Measurements from ENCODE around the gene RAB11FIP4.

Gene RAB11FIP4

DNA sequence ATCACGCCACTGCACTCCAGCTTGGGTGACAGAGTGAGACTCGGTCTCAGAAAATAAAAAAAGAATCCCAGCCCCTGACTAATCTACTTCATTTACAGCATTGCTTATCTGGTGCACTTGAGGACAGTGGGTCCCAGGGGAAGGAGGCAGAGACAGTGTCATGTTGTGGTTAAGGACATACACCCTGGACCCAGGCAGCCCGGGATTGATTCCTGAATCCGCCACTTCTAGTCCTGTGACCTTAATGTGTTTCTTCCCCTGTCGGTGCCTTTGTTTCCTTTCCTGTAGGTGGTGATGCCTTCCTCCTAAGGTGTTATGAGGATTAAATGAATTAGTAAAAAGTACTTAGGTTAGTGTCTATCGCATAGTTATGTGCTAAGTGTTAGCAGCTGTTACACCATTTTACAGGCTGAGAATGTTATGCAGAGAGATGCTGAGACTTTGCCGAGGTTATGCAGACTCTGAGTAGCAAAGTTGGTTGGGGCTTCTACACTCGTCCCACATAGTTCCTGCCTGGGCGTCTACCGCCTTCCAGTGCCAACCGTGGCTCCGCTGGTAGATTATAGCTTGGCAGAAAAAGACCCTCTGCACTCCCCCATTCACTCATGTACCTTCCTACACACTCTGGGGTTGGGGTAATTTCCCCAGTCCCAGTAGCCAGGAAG is 74.8 kb downstream of the RAB11FIP4 start:
- TF ChIP-seq, protein P1, sequence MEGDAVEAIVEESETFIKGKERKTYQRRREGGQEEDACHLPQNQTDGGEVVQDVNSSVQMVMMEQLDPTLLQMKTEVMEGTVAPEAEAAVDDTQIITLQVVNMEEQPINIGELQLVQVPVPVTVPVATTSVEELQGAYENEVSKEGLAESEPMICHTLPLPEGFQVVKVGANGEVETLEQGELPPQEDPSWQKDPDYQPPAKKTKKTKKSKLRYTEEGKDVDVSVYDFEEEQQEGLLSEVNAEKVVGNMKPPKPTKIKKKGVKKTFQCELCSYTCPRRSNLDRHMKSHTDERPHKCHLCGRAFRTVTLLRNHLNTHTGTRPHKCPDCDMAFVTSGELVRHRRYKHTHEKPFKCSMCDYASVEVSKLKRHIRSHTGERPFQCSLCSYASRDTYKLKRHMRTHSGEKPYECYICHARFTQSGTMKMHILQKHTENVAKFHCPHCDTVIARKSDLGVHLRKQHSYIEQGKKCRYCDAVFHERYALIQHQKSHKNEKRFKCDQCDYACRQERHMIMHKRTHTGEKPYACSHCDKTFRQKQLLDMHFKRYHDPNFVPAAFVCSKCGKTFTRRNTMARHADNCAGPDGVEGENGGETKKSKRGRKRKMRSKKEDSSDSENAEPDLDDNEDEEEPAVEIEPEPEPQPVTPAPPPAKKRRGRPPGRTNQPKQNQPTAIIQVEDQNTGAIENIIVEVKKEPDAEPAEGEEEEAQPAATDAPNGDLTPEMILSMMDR (IDR thresholded peaks at IDR 0.05; ENCODE audit: insufficient read depth, missing control alignments): no peak
- no peak for DNase-seq (ENCODE audit: insufficient read length, low spot score)
- FAIRE-seq: peak; percentile 61

DNA sequence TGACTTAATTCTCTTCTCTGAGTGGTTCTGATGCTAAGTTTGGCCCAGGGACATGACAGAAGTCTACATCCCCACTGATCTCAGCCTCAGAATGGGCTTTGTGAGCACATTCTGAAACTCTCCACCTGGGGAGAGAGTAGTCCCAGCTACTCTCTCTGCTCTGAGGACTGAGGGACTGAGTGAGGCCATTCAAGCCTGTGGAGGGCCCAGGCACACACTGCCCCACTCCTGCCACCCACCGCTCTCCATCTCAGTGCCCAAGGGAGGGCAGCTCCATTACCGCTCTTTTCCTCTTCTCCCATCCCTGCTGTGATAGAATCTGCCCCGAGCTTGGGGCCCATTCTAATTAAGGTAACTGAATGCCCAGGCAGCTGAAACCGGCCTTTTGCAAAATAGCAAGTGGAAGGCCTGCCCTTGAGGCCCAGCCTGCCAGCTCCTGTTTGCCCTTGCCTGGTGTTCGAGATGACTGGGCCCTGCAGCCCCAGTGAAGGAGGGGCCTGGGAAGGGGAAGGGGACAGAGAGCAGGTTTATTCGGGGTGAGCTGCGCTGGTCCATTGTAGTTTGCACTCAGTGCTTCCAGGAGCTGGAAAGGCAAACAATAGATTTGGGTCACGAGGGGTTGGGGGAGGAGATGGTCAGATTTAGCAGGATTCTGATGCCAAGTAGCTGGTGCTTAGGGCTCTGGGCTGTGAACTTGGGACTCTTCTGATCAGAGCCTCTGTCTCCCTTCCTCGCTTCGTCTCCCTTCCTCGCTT is 76.2 kb downstream of the RAB11FIP4 start:
- FAIRE-seq (no peak), DNase-seq (ENCODE audit: insufficient read length, low spot score) (no peak)
- TF ChIP-seq, protein P1 (IDR thresholded peaks at IDR 0.05; ENCODE audit: insufficient read depth, missing control alignments): no peak

DNA sequence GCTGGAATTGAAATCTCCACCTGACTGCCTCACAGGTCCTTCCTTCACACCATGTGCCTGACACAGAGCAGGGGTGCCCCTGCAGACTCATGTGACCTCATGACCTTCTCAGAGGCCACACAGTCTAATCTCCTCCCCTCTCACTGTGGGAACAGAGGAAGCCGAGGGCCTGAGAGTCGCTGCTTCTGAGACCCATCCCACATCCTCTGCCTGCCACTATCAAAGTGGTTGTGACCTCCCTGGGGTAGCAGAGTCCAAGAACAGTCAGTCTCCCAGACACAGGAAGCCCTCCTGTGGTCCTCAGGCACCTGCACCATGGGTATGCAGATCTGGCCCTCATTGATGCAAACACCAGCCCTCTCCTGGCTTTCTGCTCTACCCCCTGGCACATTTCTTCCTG is 78.5 kb downstream of the RAB11FIP4 start:
- DNase-seq (ENCODE audit: insufficient read length, low spot score) (no peak), FAIRE-seq (no peak)
- TF ChIP-seq, protein P1 (IDR thresholded peaks at IDR 0.05; ENCODE audit: insufficient read depth, missing control alignments): no peak

DNA sequence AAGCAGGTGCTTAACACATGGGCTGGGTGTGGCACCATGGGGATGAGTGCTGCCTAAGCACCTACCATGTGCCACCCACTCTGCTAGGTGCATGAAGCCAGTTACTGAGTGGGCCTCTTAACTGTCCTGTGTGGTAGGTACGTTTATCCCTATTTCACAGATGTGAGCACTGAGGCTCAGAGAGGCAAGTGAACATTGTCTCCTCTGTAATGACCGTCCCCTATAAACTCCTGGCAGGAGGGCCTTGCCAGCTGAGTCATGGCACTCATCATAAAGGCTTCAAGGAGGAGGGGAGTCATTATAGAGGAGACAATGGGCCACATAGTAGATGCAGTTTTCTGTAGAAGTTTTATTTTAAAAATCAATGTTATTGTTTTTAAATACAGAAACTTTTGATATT is 79.1 kb downstream of the RAB11FIP4 start:
- FAIRE-seq: no peak
- no peak for DNase-seq (ENCODE audit: insufficient read length, low spot score)
- TF ChIP-seq, protein P1 (IDR thresholded peaks at IDR 0.05; ENCODE audit: insufficient read depth, missing control alignments): no peak

DNA sequence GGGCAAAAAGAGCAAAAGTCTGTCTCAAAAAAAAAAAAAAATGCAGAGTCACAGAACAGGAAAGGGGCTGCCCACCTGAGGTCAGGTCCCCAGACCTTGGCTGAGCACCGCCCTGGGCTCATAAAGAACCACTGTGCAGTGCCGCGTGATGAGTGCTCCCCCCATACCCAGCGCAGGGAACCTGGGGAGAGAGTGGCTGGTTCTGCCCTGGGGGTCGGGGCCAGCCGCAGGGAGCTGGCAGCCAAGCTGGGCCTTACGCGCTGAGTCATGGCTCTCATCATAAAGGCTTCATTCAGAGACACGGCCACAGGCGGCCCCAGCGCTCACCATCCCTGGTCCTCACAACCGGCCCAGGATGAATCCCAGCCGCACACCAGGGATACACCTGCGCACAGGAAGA is 80.7 kb downstream of the RAB11FIP4 start:
- DNase-seq (ENCODE audit: insufficient read length, low spot score) (no peak), FAIRE-seq (no peak)

DNA sequence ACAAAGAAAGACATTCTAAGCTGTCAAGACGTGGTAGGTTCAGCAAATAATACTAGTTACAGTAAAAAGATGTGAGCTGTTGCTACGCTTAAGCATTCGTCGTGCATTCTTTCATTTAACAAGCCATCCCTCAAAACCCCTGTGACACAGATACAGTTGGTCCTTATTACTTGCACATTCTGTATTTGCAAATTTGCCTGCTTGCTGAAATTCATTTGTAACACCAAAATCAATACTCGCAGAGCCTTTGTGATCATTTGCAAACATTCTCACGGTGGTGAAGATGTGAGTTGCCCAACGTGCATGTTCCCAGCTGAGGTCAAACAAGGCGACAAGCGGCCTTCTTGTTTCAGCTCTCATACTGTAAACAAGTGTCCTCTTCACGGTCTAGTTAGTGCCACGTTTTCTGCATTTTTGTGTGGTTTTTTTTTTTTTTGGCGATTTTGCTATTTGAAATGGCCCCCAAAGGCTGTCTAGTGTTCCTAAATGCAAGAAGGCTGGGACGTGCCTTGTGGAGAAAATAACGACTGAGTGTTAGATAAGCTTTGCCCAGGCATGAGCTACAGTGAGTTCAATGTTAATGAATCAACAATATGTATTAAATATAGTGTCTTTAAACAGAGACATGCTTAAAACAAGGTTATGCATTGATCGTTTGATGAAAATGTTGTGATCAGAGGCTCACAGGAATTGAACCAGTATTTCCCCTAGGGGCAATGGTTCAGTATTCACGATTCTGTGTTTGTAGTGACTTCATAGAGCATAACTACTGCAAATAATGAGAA is 84.1 kb downstream of the RAB11FIP4 start:
- TF ChIP-seq, protein P1 (IDR thresholded peaks at IDR 0.05; ENCODE audit: insufficient read depth, missing control alignments): no peak
- FAIRE-seq (no peak), DNase-seq (ENCODE audit: insufficient read length, low spot score) (no peak)

More for the DNA sequence above, 80.7 kb downstream of the RAB11FIP4 start:
- TF ChIP-seq, protein P1 (IDR thresholded peaks at IDR 0.05; ENCODE audit: insufficient read depth, missing control alignments): no peak
